ENCODE measurements around the gene AFG1L. TPM values are rescaled to one million over a fixed set of nuclear protein-coding genes. Genes with fewer than 3 reads are reported as not detected.

The AFG1L gene
- total and polyA plus RNA-seq, 2 experiments from 2014 or later = 4.1 to 8.7 TPM

DNA sequence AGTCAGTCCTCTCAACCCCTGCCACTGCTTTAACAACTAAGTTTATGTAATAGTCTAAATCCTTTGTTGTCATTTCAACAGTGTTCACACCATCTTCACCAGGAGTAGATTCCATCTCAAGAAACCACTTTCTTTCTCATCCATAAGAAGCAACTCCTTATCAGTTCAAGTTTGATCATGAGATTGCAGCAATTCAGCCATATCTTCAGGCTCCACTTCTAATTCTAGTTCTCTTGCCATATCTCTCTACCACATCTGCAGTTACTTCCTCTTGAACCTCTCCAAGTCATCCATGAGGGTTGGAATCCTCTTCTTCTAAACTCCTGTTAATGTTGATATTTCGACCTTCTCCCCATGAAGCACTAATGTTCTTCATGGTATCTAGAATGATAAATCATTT lies 208.0 kb downstream of the AFG1L start (continued):
- TF ChIP-seq, protein P1, sequence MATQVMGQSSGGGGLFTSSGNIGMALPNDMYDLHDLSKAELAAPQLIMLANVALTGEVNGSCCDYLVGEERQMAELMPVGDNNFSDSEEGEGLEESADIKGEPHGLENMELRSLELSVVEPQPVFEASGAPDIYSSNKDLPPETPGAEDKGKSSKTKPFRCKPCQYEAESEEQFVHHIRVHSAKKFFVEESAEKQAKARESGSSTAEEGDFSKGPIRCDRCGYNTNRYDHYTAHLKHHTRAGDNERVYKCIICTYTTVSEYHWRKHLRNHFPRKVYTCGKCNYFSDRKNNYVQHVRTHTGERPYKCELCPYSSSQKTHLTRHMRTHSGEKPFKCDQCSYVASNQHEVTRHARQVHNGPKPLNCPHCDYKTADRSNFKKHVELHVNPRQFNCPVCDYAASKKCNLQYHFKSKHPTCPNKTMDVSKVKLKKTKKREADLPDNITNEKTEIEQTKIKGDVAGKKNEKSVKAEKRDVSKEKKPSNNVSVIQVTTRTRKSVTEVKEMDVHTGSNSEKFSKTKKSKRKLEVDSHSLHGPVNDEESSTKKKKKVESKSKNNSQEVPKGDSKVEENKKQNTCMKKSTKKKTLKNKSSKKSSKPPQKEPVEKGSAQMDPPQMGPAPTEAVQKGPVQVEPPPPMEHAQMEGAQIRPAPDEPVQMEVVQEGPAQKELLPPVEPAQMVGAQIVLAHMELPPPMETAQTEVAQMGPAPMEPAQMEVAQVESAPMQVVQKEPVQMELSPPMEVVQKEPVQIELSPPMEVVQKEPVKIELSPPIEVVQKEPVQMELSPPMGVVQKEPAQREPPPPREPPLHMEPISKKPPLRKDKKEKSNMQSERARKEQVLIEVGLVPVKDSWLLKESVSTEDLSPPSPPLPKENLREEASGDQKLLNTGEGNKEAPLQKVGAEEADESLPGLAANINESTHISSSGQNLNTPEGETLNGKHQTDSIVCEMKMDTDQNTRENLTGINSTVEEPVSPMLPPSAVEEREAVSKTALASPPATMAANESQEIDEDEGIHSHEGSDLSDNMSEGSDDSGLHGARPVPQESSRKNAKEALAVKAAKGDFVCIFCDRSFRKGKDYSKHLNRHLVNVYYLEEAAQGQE (IDR thresholded peaks at IDR 0.05; ENCODE audit: unreplicated experiment) = no peak
- no peak for TF ChIP-seq JUNB (IDR thresholded peaks at IDR 0.05; ENCODE audit: unreplicated experiment)
- no peak for TF ChIP-seq CREB1 (CRISPR knock-in tag; IDR thresholded peaks at IDR 0.05; ENCODE audit: low read depth)
- TF ChIP-seq, protein P2, sequence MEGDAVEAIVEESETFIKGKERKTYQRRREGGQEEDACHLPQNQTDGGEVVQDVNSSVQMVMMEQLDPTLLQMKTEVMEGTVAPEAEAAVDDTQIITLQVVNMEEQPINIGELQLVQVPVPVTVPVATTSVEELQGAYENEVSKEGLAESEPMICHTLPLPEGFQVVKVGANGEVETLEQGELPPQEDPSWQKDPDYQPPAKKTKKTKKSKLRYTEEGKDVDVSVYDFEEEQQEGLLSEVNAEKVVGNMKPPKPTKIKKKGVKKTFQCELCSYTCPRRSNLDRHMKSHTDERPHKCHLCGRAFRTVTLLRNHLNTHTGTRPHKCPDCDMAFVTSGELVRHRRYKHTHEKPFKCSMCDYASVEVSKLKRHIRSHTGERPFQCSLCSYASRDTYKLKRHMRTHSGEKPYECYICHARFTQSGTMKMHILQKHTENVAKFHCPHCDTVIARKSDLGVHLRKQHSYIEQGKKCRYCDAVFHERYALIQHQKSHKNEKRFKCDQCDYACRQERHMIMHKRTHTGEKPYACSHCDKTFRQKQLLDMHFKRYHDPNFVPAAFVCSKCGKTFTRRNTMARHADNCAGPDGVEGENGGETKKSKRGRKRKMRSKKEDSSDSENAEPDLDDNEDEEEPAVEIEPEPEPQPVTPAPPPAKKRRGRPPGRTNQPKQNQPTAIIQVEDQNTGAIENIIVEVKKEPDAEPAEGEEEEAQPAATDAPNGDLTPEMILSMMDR (conservative IDR thresholded peaks at IDR 0.05; ENCODE audit: low read depth in 2 of 2) = no peak
- TF ChIP-seq STAT1 (IDR thresholded peaks at IDR 0.05; ENCODE audit: unreplicated experiment) = no peak

DNA sequence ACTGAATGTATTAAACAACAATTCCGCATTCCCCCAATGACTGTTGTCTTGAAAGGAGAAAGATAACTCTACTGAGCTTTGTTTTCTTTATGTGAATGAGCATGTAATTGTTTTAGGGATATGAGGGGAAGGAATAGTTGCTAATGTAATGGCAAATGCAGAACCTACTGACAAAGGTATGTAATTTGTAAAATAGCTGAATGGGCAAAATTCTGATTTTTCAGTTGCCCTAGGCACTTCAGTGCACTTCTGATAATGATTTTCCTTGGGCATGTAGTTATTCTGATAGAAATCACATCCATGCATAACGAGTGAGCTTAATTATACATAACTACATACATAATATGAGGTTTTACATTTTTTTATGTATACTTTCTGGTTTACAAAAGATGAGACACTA lies 212.5 kb downstream of the AFG1L start:
- H3F3A ChIP-seq (replicated peaks; ENCODE audit: low read depth) = no peaks in the 10 kb centered on the region
- TF ChIP-seq, protein P2 (conservative IDR thresholded peaks at IDR 0.05; ENCODE audit: low read depth in 2 of 2) = no peak
- TF ChIP-seq POLR2AphosphoS5 (IDR thresholded peaks at IDR 0.05; ENCODE audit: low read depth) (no peak), EZH2phosphoT487 (IDR thresholded peaks at IDR 0.05; ENCODE audit: unreplicated experiment) (no peak), JUNB (IDR thresholded peaks at IDR 0.05; ENCODE audit: unreplicated experiment) (no peak), ZNF331 (CRISPR knock-in tag; IDR thresholded peaks at IDR 0.05; ENCODE audit: low read depth) (no peak), CREB1 (CRISPR knock-in tag; IDR thresholded peaks at IDR 0.05; ENCODE audit: low read depth) (no peak), EZH2 (IDR thresholded peaks at IDR 0.05; ENCODE audit: low read depth, unreplicated experiment) (no peak)
- TF ChIP-seq, protein P3, sequence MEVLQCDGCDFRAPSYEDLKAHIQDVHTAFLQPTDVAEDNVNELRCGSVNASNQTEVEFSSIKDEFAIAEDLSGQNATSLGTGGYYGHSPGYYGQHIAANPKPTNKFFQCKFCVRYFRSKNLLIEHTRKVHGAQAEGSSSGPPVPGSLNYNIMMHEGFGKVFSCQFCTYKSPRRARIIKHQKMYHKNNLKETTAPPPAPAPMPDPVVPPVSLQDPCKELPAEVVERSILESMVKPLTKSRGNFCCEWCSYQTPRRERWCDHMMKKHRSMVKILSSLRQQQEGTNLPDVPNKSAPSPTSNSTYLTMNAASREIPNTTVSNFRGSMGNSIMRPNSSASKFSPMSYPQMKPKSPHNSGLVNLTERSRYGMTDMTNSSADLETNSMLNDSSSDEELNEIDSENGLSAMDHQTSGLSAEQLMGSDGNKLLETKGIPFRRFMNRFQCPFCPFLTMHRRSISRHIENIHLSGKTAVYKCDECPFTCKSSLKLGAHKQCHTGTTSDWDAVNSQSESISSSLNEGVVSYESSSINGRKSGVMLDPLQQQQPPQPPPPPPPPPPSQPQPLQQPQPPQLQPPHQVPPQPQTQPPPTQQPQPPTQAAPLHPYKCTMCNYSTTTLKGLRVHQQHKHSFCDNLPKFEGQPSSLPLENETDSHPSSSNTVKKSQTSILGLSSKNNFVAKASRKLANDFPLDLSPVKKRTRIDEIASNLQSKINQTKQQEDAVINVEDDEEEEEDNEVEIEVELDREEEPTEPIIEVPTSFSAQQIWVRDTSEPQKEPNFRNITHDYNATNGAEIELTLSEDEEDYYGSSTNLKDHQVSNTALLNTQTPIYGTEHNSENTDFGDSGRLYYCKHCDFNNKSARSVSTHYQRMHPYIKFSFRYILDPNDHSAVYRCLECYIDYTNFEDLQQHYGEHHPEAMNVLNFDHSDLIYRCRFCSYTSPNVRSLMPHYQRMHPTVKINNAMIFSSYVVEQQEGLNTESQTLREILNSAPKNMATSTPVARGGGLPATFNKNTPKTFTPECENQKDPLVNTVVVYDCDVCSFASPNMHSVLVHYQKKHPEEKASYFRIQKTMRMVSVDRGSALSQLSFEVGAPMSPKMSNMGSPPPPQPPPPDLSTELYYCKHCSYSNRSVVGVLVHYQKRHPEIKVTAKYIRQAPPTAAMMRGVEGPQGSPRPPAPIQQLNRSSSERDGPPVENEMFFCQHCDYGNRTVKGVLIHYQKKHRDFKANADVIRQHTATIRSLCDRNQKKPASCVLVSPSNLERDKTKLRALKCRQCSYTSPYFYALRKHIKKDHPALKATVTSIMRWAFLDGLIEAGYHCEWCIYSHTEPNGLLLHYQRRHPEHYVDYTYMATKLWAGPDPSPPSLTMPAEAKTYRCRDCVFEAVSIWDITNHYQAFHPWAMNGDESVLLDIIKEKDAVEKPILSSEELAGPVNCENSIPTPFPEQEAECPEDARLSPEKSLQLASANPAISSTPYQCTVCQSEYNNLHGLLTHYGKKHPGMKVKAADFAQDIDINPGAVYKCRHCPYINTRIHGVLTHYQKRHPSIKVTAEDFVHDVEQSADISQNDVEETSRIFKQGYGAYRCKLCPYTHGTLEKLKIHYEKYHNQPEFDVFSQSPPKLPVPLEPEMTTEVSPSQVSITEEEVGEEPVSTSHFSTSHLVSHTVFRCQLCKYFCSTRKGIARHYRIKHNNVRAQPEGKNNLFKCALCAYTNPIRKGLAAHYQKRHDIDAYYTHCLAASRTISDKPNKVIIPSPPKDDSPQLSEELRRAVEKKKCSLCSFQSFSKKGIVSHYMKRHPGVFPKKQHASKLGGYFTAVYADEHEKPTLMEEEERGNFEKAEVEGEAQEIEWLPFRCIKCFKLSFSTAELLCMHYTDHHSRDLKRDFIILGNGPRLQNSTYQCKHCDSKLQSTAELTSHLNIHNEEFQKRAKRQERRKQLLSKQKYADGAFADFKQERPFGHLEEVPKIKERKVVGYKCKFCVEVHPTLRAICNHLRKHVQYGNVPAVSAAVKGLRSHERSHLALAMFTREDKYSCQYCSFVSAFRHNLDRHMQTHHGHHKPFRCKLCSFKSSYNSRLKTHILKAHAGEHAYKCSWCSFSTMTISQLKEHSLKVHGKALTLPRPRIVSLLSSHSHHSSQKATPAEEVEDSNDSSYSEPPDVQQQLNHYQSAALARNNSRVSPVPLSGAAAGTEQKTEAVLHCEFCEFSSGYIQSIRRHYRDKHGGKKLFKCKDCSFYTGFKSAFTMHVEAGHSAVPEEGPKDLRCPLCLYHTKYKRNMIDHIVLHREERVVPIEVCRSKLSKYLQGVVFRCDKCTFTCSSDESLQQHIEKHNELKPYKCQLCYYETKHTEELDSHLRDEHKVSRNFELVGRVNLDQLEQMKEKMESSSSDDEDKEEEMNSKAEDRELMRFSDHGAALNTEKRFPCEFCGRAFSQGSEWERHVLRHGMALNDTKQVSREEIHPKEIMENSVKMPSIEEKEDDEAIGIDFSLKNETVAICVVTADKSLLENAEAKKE (CRISPR knock-in tag; IDR thresholded peaks at IDR 0.05) = no peak
- H3K4me1 ChIP-seq (ENCODE audit: insufficient read depth) = no peaks in the 10 kb centered on the region
- no peaks in the 10 kb centered on the region for H3K27me3 ChIP-seq (ENCODE audit: insufficient read depth)
- H3K4me2 ChIP-seq = no peak overlapping the region
- H3K9me2 ChIP-seq (ENCODE audit: insufficient read depth) = 0 out of 2 replicates have a peak, but pooled peaks cover 3% of the 10 kb centered on the region
- H3K4me1 Mint-ChIP-seq = no peaks in the 10 kb centered on the region; the same call in 2 of the 3 replicates
- peaks cover 8% of the 10 kb centered on the region for H3K9me3 Mint-ChIP-seq
- no peak for DNase-seq (ENCODE audit: low spot score)
- H3K4me3 Mint-ChIP-seq = no peak overlapping the region
- no peaks in the 10 kb centered on the region for H3K27me3 Mint-ChIP-seq (ENCODE audit: insufficient read depth, low read depth, poor library complexity)
- no peak for ATAC-seq
- H2AFZ ChIP-seq = no peak overlapping the region
- H3K79me2 ChIP-seq (replicated peaks; ENCODE audit: insufficient read depth) = no peaks in the 10 kb centered on the region
- H4K20me1 ChIP-seq (replicated peaks; ENCODE audit: insufficient read depth) = no peaks in the 10 kb centered on the region
- H3K36me3 Mint-ChIP-seq (ENCODE audit: low read depth) = peaks cover 8% of the 10 kb centered on the region
- no peak overlapping the region for H3K27ac Mint-ChIP-seq
- no peak overlapping the region for H3K27ac ChIP-seq (ENCODE audit: low read depth)
- no peaks in the 10 kb centered on the region for H3K36me3 ChIP-seq (ENCODE audit: insufficient read depth)
- no peak overlapping the region for H3K4me3 ChIP-seq

Measured in GM23338 (cell line).